Measurements from ENCODE around the gene DHRS3. TPM values are rescaled to one million over a fixed set of nuclear protein-coding genes. Genes with fewer than 3 reads are reported as not detected.

DHRS3 gene
- total and polyA plus RNA-seq, 12 donors: 39.9 to 93.5 (median 63.7) TPM

GRCh38 chr1:12631571-12631970, 13.6 kb upstream of the DHRS3 start:
- no peak overlapping the region for H3K27ac ChIP-seq
- no peak for ATAC-seq
- no peak for DNase-seq
- WGBS, 2 donors: 97% methylated on average over 8 of the region's 8 CpGs
- peaks cover 0 to 29% (median 15%) of the 10 kb centered on the region in 9 donors for H3K4me1 ChIP-seq
- no peak for TF ChIP-seq CTCF (IDR thresholded peaks at IDR 0.05)
- H3K4me3 ChIP-seq: no peak overlapping the region
- peaks cover 0 to 5% (median 0%) of the 10 kb centered on the region in 7 donors for H3K27me3 ChIP-seq
- H3K36me3 ChIP-seq: no peaks in the 10 kb centered on the region
- no peaks in the 10 kb centered on the region for H3K9me3 ChIP-seq
- intact Hi-C loops (cut with DNase I): no loop called here

DNA sequence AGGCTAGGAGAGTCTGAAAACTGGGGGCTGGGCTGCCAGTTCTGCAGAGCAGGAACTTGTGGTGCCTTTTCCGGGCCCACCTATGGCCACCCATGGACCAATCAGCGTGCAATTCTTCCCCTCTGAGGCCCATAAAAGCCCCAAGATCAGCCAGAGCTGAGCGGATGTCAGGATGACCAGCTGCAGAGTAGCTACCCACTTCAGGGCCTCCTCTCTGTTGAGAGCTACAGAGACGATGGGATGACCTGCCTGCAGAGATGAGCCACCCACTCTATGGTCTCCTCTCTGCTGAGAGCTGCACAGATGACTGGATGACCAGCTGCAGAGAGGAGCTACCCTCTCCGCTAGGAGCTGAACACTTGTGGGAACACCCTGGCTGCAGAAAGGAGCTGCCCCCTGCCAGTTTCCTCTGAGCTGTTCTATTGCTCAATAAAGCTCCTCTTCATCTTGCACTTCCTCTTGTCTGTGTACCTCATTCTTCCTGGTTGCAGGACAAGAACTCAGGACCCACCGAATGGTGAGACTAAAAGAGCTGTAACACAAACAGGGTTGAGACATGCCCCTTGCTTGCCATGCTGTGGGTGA, 13.0 kb upstream of the DHRS3 start:
- Histone ChIP-seq H3K36me3 (no peaks in the 10 kb centered on the region), H3K27me3 (peaks cover 0 to 5% (median 0%) of the 10 kb centered on the region in 7 donors), H3K4me3 (no peak overlapping the region), H3K4me1 (peaks cover 0 to 24% (median 10%) of the 10 kb centered on the region in 9 donors), H3K27ac (no peak overlapping the region), H3K9me3 (no peaks in the 10 kb centered on the region)
- DNase-seq (no peak), ATAC-seq (no peak)
- intact Hi-C loops (cut with DNase I): no loop called here
- WGBS, 2 donors: 70 to 83% methylated on average over 6 of the region's 6 CpGs
- TF ChIP-seq CTCF (IDR thresholded peaks at IDR 0.05): no peak

- no peak for ATAC-seq
- WGBS, 2 donors: 82 to 87% methylated on average over 15 of the region's 15 CpGs
- peaks cover 0 to 23% (median 8%) of the 10 kb centered on the region in 9 donors for H3K4me1 ChIP-seq
- TF ChIP-seq CTCF (IDR thresholded peaks at IDR 0.05): no peak
- intact Hi-C loops (cut with DNase I): loop anchor here in 4 of 10 donors (10.0 kb wide), 3 partner anchors 225 to 315 kb away; no protein-coding TSS in a partner anchor
- H3K27ac ChIP-seq: no peak overlapping the region
- H3K9me3 ChIP-seq: no peaks in the 10 kb centered on the region
- DNase-seq: no peak
- H3K36me3 ChIP-seq: no peaks in the 10 kb centered on the region
- peaks cover 0 to 5% (median 0%) of the 10 kb centered on the region in 7 donors for H3K27me3 ChIP-seq
- H3K4me3 ChIP-seq: no peak overlapping the region
Observed at GRCh38 chr1:12629985-12630760, 12.2 kb upstream of the DHRS3 start.

DNA sequence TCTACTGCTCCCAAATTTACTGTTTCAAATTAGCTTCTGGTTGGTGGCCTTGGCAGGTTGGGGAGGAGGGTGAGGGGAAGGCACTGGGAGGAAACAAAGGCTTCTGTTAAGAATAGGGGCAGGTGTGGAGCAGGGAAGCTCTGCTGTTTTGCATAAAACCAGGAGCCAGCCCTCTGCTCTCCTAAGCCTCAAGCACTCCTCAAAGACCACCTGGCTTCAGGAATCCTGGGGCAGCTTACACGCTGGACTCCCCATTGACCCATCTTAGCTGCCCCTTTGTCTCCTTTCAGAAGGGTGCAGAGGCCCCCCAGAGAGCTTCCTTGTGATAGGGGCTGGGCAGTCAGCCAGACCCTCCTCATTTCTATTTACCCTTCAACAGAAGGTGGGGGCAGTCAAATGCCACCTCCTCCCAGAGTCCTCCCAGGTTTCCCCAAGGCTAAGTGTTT, 11.5 kb upstream of the DHRS3 start:
- Histone ChIP-seq H3K4me1 (peaks cover 0 to 20% (median 6%) of the 10 kb centered on the region in 9 donors), H3K36me3 (no peaks in the 10 kb centered on the region), H3K9me3 (no peaks in the 10 kb centered on the region), H3K27me3 (peaks cover 0 to 5% (median 0%) of the 10 kb centered on the region in 7 donors), H3K4me3 (no peak overlapping the region), H3K27ac (no peak overlapping the region)
- intact Hi-C loops (cut with DNase I): loop anchor here in 4 of 10 donors (10.0 kb wide), 3 partner anchors 225 to 315 kb away; no protein-coding TSS in a partner anchor
- WGBS, 2 donors: 83 to 92% methylated on average over 1 of the region's 1 CpG
- TF ChIP-seq CTCF (IDR thresholded peaks at IDR 0.05): no peak
- DNase-seq: no peak
- no peak for ATAC-seq
